AG08396 (cell line): ENCODE data around the gene MAN1A2.
"Not testable (repeated sequence)": the region's sequence is repeated elsewhere in the genome, so short reads cannot be mapped to it uniquely, and the experiment has no call there.

Source experiments
- DNase-seq: peaks from one replicate; pipeline ENCODE4 v3.0.0; 2012; ENCODE audit warnings: low spot score, mixed read lengths

MAN1A2 gene

DNA sequence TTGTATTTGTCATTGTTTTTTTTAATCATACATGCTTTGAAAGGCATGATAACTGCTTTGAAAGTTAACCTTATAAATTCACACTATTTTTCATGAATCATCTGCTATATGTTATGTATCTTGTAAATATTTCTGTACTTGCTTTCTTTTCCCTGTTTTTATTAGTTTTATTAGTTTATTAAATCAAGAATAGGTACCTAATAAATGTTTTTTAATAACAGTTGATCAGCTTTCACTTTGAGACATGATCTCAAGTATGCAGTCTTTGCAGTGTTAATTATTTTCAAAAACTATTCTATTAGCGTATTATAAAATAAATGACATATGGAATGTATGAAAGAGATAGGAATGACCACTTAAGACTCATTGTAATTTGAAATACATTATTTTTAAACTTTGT lies 127.8 kb downstream of the MAN1A2 start:
- no peak for DNase-seq

DNA sequence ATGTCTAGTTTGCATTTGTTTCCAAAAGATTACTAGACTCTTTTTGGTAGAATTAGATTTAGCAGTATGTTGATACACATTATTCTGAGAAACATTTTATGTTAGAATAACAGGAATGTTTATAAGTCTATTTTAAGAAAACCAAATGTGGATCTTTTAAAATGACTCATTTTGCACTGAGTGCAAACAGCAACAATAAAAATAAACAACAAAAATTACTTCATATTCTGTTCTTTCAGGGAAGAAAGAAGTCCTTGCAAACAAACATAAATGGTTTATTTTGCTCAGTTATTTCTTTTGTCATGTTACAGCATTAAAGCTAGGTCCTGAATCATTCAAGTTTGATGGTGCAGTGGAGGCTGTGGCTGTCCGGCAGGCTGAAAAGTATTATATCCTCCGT lies 131.8 kb downstream of the MAN1A2 start:
- DNase-seq, result no peak

DNA sequence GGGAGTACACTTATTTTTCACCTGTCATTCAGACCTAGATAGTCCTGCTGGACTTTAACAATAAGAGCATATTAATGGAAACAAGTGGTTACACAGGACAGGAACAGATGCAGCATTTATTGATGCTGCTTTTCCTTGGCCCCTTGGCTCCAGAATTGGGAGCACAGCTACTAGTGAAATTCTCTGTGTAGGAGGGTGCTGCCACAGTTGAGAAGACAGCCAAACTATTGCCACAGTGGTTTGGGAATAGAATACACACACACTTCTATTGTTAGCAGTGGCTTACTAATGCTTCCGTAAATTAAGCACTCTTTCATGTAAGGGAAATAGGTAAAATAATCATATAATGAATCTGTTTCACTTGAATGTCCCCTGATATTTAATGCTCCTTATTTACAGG lies 133.3 kb downstream of the MAN1A2 start:
- no peak for DNase-seq

DNA sequence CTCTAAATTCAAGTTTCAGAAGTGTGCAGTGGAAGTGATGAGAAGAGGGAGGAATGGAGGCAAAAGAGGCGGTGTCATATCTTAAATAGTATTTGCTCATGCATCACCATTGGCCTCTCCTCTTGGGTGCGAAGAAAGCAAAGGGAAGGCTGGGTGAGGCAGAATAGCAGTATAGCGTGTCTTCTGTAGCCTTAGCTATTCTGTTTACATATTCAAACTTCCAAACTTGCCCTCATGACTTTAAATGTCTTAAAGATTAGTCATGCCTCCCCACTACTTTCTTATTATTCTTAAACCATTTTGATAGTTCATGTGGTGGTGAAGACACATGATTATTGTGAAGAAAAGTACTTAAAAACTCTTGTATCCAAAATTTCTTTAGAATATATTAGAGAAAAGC lies 134.0 kb downstream of the MAN1A2 start:
- DNase-seq, result peak; percentile 43

DNA sequence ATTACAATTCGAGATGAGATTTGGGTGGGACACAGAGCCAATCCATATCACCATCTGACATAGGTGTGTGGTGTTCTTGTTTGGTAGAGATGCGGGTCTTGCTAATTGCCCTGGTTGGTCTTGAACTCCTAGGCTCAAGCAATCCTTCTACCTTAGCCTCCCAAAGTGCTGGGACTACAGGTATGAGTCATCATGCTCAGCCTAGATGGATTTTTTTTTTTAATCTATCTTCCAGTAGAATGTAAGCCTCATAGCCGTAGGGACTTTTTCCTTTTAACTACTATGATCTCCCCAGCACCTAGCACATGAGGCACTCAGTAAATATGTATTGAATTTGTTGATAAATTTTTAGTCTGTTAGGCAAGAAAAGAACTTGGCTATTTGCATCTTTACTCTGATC lies 144.0 kb downstream of the MAN1A2 start:
- DNase-seq, result no peak

DNA sequence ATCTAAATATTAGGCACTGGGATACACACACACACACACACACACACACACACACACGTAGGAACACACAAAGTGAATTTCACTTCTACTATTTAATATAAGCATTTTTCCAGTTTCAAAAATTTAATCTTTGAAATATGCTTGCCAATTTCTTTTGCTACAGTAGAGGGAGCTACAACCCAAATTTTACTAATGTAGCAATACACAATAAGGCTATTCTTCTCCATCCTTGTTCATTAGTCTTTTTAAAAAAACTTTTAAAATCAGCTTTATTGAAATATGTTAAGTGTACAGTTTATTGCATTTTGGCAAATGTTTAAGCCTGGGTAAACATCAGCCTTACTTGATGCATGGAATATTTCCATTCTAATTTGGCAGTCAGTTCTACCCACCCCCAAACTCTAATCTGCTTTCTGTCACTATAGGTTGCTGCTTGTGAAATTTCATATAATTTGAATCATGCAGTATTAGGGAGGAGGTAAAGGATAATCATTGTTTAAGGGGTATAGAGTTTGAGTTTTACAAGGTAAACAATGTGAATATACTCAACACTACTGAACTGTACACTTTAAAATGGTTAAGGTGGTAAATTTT lies 145.6 kb downstream of the MAN1A2 start:
- peak; percentile 8 for DNase-seq

DNA sequence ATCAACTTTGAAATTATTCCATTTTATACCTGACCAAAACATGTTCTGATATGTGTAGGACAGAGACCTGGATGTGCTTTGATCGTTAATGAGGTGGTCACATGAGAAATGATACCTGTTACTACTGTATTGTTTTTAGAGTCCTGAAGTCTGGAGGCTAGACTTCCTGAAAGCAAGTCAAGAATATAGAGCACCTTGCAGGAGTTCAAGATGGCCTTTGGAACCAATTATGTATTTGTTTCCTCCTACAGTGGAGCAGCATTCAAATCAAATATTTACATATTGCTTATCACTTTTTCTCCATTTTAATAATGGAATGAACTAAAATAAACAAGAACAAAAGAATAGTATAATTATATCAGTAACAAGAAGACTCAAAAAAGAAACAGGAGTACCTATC lies 155.9 kb downstream of the MAN1A2 start:
- no peak for DNase-seq

DNA sequence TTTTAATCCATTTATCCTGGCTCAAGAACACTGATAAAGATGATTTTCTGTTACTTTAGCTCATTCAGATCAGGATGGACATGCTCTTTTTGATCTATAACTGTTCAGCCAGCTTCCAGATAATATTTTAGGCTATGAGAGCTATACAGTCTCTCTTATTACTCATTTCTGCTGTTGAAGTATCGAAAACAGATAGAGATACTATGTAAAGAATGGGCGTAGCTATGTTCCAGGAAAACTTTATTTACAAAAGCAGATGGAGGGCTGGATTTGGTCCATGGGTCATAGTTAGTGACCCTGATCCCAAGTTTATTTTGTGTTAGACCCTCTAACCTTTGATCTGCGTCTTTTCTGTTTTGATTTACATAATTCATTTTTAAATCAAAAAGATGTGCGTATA lies 159.8 kb downstream of the MAN1A2 start:
- DNase-seq, result no peak

DNA sequence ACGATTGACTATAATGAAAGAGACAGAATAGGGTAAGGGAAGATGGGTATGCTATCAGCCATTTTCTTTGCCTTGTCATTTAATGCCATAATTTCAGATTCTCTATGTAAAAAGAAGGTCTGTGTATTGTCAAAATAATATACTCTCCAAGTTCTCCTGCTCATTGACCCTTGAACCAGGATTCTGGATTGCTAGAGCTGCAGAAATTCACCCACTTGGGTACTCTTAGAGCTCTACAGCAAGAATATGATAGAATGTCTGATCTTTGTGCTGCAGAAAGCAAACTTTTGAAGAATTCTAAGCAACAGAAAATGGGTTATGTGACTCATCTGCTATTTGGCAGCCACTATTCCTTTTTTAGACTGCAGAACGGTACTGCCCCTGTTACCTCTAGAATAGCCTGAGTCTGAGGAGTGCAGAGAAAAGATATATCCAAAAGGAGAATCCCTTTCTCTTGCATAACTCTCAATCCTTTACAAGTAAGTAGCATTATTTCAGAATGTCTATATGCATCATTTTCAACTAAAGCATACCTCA lies 160.4 kb downstream of the MAN1A2 start:
- DNase-seq, result peak; percentile 30

DNA sequence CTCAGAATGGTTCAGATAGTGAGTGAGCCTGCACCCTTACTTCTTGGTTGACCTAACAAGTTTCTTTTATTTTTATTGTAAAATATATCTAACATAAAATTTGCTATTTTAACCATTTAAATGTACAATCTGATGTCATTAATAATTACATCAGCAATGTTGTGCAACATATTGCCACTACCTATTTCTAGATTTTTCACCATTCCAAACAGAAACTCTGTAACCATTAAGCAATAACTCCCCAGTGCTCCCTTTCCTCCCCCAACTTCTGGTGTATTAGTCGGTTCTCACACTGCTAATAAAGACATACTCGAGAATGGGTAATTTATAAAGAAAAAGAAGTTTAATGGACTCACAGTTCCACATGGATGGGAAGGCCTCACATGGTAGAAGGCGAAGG lies 162.4 kb downstream of the MAN1A2 start:
- DNase-seq, result no peak

DNA sequence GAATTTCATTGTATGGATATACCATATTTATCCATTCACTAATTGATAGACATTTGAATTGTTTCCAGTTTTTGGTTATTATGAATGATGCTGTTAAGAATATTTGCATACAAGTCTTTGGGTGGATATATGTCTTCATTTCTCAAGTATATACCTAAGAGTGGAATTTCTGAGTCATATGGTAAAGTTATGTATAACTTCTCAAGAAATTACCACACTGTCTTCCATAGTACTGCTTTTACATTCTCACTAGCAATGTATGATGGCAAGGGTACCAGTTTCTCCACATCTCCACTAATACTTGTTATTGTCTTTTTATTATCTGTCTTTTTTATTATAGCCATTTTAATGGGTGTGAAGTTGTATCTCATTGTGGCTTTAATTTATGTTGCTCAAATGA lies 164.0 kb downstream of the MAN1A2 start:
- no peak for DNase-seq

DNA sequence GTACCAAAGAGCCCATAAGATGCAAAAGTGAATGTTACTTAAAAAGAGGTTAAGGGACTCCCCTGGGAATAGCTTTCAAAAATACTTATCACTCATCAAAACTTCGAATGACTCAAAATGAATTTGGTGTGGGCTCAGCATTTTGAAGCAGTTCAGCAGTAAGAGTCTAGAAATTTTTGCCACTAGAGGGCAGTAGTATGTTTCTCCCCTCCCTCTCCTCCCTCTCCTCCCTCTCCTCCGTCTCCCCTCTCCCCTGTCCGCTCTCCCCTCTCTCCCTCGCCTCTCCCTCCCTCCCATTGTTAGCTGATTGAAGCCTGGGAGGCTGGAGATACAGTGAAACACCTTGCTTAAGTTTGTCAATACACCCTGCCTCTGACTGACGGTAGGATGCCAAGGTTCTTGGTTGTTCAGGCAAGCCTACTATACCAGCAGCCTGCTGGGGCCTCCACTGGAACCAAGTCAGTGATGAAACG lies 167.8 kb downstream of the MAN1A2 start:
- peak; percentile 45 for DNase-seq

DNA sequence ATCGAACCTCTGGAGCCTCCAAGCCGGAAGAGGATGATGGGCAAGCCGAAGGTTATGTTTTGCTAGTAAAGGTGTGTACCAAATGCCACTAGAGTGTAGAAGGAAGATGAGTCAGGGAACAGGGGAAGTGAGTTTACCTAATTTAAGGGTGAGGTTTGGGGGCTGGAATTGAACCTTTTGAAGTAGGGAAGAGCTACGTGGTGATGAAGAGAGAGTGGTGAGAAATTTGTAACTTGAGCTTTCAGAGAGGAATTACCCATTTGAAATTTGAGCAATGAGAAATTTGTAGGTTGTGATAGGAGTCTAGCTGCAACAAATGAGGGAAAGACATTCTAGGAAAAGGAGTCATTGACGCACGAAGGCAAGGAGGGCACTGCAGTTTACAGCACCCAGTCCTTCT lies 168.6 kb downstream of the MAN1A2 start:
- no peak for DNase-seq

DNA sequence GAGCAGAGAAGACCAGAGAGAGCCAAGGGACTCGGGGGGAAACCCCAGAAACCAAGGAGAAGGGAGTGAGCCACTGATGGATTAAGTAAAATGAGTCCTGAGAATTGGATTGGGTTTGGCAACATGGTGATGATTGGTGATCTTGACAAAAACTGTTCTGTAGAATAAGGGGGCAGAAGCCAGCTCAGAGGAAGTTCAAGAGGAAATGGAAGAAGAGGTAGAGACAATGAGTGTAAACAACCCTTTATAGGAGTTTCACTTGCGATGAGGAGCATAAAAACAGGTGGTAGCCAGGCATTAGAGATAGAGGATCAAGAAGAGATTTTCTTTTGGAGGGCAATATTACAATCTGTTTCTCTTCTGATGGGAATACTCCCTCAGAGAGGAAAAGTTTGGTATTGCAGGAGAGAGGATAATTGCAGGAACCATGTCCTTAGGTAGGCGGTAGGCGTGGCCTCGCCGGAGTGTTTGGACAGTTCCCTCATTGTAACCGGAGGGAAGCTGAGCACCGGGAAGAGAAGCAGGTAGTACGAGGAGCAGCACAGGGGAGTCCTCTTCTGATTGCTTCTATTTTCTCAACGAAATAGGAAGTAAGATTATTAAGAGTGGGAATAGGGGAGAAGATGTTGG lies 170.2 kb downstream of the MAN1A2 start:
- DNase-seq, result no peak

DNA sequence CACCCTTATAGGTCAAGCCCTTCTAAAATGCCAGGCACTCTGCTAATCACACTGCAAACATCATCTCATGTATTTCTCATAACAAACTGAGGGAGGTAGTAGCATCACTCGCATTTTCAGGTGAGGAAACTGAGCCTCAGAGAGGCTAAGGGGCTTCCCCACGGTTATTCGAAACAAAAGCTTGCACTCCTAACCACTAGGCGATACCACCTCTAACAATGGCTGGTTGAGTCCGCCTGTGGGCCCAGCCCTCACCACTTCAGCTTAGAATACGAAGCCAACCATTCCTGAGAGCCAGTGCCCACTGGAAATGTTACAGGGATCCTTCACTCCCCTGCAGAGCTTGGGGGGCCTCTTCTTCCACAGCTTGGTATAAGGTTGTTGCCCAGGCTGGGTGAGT lies 173.3 kb downstream of the MAN1A2 start:
- no peak for DNase-seq

DNA sequence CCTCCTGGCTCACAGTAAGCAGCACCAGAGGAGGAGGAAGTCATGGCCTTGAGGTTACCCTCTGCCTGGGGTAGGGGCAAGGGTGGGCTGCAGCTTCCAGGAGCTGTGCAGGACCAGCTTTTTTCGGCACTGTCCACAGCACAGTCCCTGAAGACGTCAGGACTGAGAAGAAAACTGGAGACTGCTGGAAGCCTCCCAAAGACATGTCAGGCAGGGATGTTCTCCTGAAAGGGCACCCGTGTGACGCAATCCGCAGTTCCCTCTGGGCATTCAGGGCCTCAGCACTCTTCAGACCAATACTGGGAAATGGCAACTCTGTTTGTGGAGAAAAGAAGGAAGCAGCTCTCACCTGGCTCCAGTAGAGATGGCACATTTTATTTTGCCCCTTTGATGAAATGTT lies 173.8 kb downstream of the MAN1A2 start:
- no peak for DNase-seq

DNA sequence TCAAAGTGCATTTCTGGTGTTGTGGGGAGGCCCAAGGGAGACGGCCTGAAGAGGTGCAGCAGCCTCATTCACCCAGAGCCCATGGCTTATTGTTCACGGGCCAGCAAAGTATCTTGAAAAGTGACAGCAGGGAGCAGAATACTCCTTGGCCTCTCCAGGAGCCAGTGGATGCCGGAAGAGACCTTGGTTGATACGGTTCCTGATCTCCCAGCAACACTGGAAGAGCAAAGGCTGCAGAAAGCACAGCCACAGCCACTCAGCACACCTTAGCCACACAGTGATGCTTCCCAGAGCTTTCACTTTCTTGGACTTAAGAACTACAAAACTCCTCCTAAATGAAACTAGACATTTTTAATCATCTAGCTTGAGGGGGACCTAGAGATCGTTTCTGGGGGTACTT lies 174.3 kb downstream of the MAN1A2 start:
- DNase-seq, result no peak

DNA sequence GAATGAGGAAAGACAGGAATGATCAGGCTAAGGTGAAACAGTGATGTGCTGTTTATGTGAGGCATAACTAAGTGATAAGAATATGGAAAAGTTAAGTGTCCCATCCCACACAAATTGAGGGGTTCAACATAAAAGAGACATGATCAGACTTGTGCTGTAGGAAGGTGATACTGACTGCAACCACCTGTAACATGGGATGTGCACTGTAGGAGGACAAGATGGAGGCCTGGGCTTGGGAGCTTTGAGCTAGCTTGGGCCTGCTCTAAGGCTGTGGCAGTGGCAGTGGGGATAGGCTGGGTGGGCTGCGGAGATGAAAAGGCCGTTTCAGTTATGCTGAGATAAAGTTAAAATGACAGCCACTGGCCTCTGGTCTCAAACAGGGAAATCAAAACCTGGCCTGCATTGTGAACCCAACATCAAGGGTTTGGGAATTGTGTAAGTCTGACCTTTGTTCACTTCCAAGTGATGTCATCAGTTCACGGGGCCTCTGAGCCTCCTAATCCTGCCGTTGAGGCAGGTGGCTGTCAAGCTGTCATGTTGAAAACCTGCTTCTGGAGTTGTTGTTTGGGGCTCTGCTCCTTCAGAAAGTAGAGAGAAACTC lies 177.4 kb downstream of the MAN1A2 start:
- DNase-seq, result no peak

DNA sequence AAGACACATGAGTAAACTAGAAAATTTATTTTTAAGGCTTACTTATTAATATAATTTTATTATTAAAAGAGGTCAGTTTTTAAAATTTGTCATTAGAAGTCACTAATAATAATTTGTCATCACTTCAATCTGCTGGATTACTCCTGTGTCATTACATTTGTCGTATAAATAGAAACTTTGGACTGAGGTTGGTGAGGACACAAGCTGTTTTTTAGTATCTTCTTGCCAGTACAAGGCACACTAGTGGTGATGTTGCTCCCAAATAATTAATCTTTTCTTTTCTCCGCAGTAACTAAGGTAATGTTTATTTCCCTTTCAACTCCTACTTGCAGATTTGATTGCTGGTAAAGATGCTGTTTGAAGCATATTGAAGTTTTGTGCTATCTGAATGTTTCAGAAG lies 179.2 kb downstream of the MAN1A2 start:
- no peak for DNase-seq

DNA sequence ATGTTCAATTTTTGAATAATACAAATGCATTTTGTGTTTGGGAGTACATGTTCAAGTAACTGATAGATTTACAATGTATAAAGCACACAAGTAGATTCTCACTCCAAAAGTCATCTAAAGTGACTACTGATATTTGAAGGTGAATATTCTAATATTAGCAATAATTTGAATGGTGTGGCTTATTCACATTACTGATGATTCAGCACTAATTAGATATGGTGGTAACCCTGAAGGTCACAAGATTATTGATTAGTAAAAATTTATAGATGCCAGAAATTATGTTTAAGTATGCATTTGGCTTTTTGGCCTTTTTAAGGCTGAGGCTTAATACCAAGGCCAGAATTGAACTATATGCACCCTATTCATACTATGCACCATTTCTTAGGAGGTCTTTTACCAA lies 186.2 kb downstream of the MAN1A2 start:
- no peak for DNase-seq

DNA sequence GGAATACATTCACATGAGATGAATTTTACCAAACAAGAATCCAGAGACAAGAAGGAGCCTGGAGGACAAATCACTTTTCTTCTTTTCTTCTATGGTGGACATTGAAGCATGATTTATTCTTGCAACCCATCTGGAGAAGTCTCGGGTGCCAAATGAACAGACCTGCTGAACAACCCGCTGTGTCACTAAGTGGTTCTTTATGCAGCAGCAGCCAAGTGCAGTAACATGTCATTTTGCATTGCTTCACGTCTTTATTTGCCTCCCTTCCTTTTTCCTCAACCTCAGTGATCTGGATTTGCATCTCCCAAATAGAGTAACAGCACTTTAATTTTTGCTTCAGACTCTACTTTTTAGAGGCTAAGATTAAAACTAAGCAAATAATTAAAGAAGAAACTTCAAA lies 188.6 kb downstream of the MAN1A2 start:
- DNase-seq, result no peak

DNA sequence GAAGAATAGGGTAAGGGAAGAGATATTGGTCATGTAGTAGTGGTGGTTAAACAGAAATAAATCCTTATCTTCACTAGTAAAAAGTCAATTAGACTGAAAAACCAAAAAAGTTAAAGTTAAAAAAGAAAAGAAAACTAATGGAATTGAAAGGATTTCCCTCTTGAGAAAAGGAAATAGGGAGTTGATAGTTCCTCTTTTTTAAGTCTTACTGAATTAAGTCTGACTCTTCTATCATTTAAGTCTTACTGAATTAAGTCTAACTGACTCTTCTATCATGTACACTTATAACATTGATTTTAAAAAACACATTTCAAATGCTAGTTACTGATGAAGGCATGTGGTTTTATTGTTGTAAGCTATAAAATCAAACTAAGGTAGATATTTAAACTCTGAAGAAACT lies 189.1 kb downstream of the MAN1A2 start:
- no peak for DNase-seq

DNA sequence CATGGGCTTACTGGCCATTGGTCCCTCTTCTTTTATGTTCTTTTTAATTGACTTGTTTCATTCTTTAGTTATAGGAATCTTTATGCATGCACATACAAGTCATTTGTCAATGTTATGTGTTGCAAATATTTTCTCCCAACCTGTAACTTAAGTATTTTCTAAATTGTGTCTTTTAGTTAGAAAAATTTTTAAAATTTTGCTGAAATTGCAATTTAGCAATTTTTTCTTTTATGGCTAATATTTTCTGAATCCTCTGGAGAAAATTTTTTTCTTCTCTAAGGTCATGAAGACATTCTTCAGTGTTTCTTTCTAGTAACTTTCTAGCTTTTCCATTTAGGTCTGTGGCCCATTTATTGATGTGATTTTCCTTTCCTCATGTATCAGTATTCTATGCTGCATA lies 189.7 kb downstream of the MAN1A2 start:
- no peak for DNase-seq

DNA sequence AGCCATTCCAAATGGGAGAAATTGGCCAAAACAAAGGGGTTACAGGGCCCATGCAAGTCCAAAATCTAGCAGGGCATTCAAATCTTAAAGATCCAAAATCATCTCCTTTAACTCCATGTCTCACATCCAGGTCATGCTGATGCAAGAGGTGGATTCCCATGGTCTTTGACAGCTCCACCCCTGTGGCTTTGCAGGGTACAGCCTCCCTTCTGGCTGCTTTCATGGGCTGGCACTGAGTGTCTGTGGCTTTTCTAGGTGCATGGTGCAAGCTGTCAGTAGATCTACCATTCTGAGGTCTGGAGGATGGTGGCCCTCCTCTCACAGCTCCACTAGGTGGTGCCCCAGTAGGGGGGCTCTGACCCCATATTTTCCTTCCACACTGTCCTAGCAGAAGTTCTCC lies 191.2 kb downstream of the MAN1A2 start:
- not testable (repeated sequence) for DNase-seq
